Cardiac muscle cell (in vitro differentiated cells and primary cell): ENCODE data around the gene FCHSD1. TPM values are rescaled to one million over a fixed set of nuclear protein-coding genes. Genes with fewer than 3 reads are reported as not detected.

Experiments
- DNase-seq, 2 donors: peaks; one replicate each; pipeline versions ENCODE4 v3.0.0 to v3.0.0-alpha.2; 2010 to 2017; ENCODE audit warnings: low read depth in 1 of 2, low spot score in 1 of 2
- H3K27ac ChIP-seq: fragments of 200-600 bp; sonication (generic); 2 replicates; pipeline ENCODE4 v1.5.1; 2016
- H3K27me3 ChIP-seq: fragments of 200-600 bp; sonication (generic); 2 replicates; pipeline ENCODE4 v1.6.0; 2016; ENCODE audit warnings: control low read depth
- H3K36me3 ChIP-seq: fragments of 200-600 bp; sonication (generic); 2 replicates; pipeline ENCODE4 v1.5.1; 2016; ENCODE audit warnings: control low read depth
- H3K4me1 ChIP-seq: fragments of 200-600 bp; sonication (generic); 2 replicates; pipeline ENCODE4 v1.8.1; 2017; ENCODE audit warnings: low read depth, mild to moderate bottlenecking, mixed run types
- H3K4me3 ChIP-seq: fragments of 200-600 bp; sonication (generic); 2 replicates; pipeline ENCODE4 v1.5.1; 2016; ENCODE audit warnings: mild to moderate bottlenecking
- H3K9me3 ChIP-seq: fragments of 200-600 bp; sonication (generic); 2 replicates; pipeline ENCODE4 v1.5.1; 2017; ENCODE audit warnings: low read depth, mild to moderate bottlenecking, control low read depth
- CTCF ChIP-seq: IDR thresholded peaks from 2 replicates; pipeline ENCODE4 v1.5.1; 2012; ENCODE audit warnings: low read depth, mild to moderate bottlenecking, low read length
- polyA plus RNA-seq: library from polyadenylated mRNA; unstranded; fragments of >200 nt; fragmentation: Nextera tagmentation; extraction: Ambion mirVana; gene quantifications from 2 replicates; pipeline ENCODE4 v1.2.1, GENCODE V29; 2016
- total RNA-seq: library from RNA; depleted of rRNA; stranded (reverse); fragments of >200 nt; gene quantifications from 2 replicates; pipeline ENCODE4 v1.2.3, GENCODE V29; 2016

The FCHSD1 gene
- total and polyA plus RNA-seq, 2 experiments from 2014 or later: 7.8 to 24.9 TPM

GRCh38 chr5:141692919-141693725 lies 41.9 kb upstream of the FCHSD1 start:
- TF ChIP-seq CTCF: no peak
- no peak overlapping the region for H3K4me3 ChIP-seq
- DNase-seq: peak in 1 of 2 donors; percentile 45
- no peak overlapping the region for H3K27ac ChIP-seq
- no peaks in the 10 kb centered on the region for H3K36me3 ChIP-seq
- H3K27me3 ChIP-seq: peaks cover 54% of the 10 kb centered on the region
- peaks cover 3% of the 10 kb centered on the region for H3K4me1 ChIP-seq
- no peaks in the 10 kb centered on the region for H3K9me3 ChIP-seq

GRCh38 chr5:141692533-141692888 lies 41.3 kb upstream of the FCHSD1 start:
- no peak overlapping the region for H3K27ac ChIP-seq
- H3K9me3 ChIP-seq: no peaks in the 10 kb centered on the region
- no peaks in the 10 kb centered on the region for H3K36me3 ChIP-seq
- DNase-seq: no peak
- H3K4me1 ChIP-seq: peaks cover 3% of the 10 kb centered on the region
- TF ChIP-seq CTCF: no peak
- peak overlapping the region; percentile 17 for H3K4me3 ChIP-seq
- peaks cover 48% of the 10 kb centered on the region for H3K27me3 ChIP-seq

DNA sequence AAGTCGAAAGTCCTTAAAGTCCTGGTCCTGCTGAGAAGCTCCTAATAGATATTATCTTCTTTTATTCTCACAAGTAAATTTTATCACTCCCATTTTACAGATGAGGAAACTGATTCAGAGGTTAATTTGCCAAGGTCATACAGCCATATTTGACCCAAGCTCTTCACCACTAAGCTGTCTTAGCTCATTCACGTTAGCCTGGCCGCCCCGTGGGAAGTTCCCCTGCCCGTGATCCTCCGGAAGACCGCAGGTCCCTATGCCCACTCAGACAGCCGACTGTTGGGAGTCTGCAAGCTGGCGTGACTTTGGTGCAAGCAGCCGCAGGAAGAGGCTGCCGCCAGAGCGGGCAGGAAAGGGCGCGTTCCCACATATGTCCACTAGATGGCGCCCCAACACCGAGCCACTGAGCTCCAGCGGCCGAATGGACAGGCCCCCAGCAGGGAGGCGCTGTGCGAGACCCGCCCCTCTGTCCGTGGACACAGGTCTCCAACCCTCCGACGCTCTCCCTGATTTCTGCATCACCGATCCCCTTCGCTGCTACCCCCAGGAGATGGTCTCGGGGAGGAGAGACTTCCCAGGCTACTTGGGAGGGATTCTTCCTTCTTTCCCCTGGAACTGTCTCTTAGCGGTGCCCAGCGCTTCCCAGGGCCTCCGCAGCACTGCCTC lies 40.8 kb upstream of the FCHSD1 start:
- Histone ChIP-seq H3K4me1 (peaks cover 3% of the 10 kb centered on the region), H3K4me3 (peak overlapping the region; percentile 17), H3K27ac (no peak overlapping the region), H3K27me3 (peaks cover 45% of the 10 kb centered on the region), H3K9me3 (no peaks in the 10 kb centered on the region), H3K36me3 (no peaks in the 10 kb centered on the region)
- peak; percentile 91 for TF ChIP-seq CTCF
- peak; percentile 84 to 85 for DNase-seq

DNA sequence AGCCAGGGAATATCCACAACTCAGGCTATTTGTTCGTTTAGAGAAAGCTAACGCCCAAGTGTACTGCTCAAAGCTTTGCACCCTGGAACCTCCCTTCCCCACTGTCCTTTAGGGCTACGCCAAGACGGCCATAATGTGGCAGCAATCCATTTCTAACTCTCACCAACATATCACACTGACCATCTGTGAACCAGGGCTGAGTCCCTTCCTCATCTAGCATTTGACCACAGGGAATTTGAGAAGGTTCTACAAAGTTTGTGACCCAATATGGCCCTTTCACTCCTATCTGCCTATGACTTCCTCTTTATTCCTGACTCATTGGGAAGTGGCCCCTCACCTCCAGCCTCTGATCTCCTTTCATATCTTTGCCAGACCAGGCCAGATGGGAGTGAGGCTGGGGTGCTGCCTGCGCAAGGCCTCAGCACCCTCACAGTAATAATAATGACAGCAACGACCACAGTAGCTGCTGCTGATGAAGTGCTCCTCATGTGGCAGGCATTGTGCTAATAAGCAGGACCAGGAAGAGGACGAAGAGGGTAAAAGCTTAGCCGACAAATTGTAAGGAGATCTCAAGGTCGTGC lies 40.2 kb upstream of the FCHSD1 start:
- H3K36me3 ChIP-seq: no peaks in the 10 kb centered on the region
- peaks cover 3% of the 10 kb centered on the region for H3K4me1 ChIP-seq
- peaks cover 39% of the 10 kb centered on the region for H3K27me3 ChIP-seq
- TF ChIP-seq CTCF: no peak
- DNase-seq: no peak
- no peak overlapping the region for H3K27ac ChIP-seq
- H3K9me3 ChIP-seq: no peaks in the 10 kb centered on the region
- no peak overlapping the region for H3K4me3 ChIP-seq

GRCh38 chr5:141686648-141687416 lies 35.6 kb upstream of the FCHSD1 start:
- no peak overlapping the region for H3K4me3 ChIP-seq
- H3K9me3 ChIP-seq: no peaks in the 10 kb centered on the region
- DNase-seq: no peak
- H3K36me3 ChIP-seq: no peaks in the 10 kb centered on the region
- peaks cover 5% of the 10 kb centered on the region for H3K4me1 ChIP-seq
- peaks cover 31% of the 10 kb centered on the region for H3K27me3 ChIP-seq
- TF ChIP-seq CTCF: no peak
- H3K27ac ChIP-seq: no peak overlapping the region
